Tibial nerve (tissue), 4 donors: Measurements from ENCODE around the gene PODXL2. TPM values are rescaled to one million over a fixed set of nuclear protein-coding genes. Genes with fewer than 3 reads are reported as not detected.

Experiments used
- DNase-seq, 2 donors: peaks; one replicate each; pipeline ENCODE4 v3.0.0-alpha.2; 2019; ENCODE audit warnings: low spot score in 2 of 2
- H3K27ac ChIP-seq, 4 donors: fragments of 200-600 bp; sonication (generic) in 3 of 4; one replicate each; pipeline ENCODE4 v1.5.1; 2017 to 2019; ENCODE audit warnings: mild to moderate bottlenecking in 1 of 4
- H3K27me3 ChIP-seq, 2 donors: fragments of 200-600 bp; sonication (generic) in 1 of 2; one replicate each; pipeline versions ENCODE4 v1.5.1 to v1.6.0; 2017 to 2019
- H3K36me3 ChIP-seq, 3 donors: fragments of 200-600 bp; sonication (generic); one replicate each; pipeline ENCODE4 v1.5.1; 2018 to 2019
- H3K4me1 ChIP-seq, 4 donors: fragments of 200-600 bp; sonication (generic) in 3 of 4; one replicate each; pipeline ENCODE4 v1.5.1; 2017 to 2019
- H3K4me3 ChIP-seq, 4 donors: fragments of 200-600 bp; sonication (generic) in 3 of 4; one replicate each; pipeline ENCODE4 v1.5.1; 2017 to 2019; ENCODE audit warnings: mild to moderate bottlenecking in 1 of 4, moderate library complexity in 1 of 4
- H3K9me3 ChIP-seq, 4 donors: fragments of 200-600 bp; sonication (generic) in 3 of 4; one replicate each; pipeline ENCODE4 v1.5.1; 2017 to 2019
- EP300 ChIP-seq, 2 donors: sonication (generic); formaldehyde crosslinking; IDR thresholded peaks; one replicate each; pipeline ENCODE4 v1.6.1; 2017; ENCODE audit warnings: antibody characterized with exemption in 2 of 2, mild to moderate bottlenecking in 1 of 2
- POLR2A ChIP-seq, 2 donors: fragments of 450-650 bp; IDR thresholded peaks; one replicate each; pipeline ENCODE4 v1.6.1; 2017; ENCODE audit warnings: antibody characterized with exemption in 2 of 2, mild to moderate bottlenecking in 2 of 2, moderate library complexity in 2 of 2
- WGBS, 2 donors: methylation state at CpG; one replicate each; pipeline ENCODE4 v1.1.5; 2018; 5-methylcytosine and 5-hydroxymethylcytosine counted together
- total RNA-seq, 4 donors: library from RNA; depleted of rRNA; stranded (reverse); fragments of >200 nt; gene quantifications; one replicate each; pipeline ENCODE4 v1.1.0, GENCODE V29; 2016
- TF ChIP-seq, protein P1 (sequence below), 5 experiments: fragments of 200-600 bp in 3 of 5; fragments of 450-650 bp in 2 of 5; sonication (generic) in 3 of 5; IDR thresholded peaks; one replicate each; pipeline ENCODE4 v1.5.1; 2016 to 2019; ENCODE audit warnings: antibody characterized with exemption in 5 of 5, mild to moderate bottlenecking in 3 of 5, moderate library complexity in 2 of 5

Gene PODXL2
- total RNA-seq, 4 donors from 2014 or later = 12.7 to 19.8 (median 14.1) TPM

DNA sequence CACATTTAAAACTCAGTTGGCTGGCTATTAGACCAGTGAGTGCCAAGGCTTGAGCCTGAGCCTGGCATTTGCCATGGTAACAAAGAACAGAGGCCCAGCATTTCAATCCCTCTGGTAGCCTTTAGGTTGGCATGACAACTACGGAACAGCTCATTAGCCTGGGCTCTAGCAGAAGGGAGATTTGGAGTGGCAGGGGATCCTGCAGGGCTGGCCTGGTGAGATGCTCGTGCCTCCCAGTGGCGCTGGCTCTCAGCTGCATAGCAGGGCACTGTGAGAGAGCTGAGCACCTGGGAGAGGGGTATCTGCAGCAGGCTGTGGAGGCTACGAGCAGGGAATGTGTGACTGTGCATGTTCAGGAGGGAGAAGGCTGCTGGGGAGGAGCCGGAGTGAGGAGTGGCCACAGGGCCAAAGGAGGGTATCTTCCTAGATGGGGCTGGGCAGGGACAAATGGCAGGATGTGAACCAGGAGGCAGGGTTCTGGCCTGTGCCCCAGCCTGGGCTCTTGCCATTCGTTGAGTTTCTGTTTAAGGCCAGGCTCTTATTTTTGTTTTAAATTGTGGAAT is 38.2 kb downstream of the PODXL2 start:
- no peaks in the 10 kb centered on the region for H3K9me3 ChIP-seq
- TF ChIP-seq EP300 (IDR thresholded peaks at IDR 0.05) = no peak
- TF ChIP-seq POLR2A (IDR thresholded peaks at IDR 0.05) = no peak
- 77 to 80% methylated on average over 6 of the region's 6 CpGs for WGBS, 2 donors
- no peak overlapping the region for H3K27ac ChIP-seq
- no peak for DNase-seq
- H3K36me3 ChIP-seq = no peaks in the 10 kb centered on the region
- peaks cover 0 to 9% (median 7%) of the 10 kb centered on the region in 4 donors for H3K4me1 ChIP-seq
- no peak overlapping the region for H3K4me3 ChIP-seq
- no peaks in the 10 kb centered on the region for H3K27me3 ChIP-seq

DNA sequence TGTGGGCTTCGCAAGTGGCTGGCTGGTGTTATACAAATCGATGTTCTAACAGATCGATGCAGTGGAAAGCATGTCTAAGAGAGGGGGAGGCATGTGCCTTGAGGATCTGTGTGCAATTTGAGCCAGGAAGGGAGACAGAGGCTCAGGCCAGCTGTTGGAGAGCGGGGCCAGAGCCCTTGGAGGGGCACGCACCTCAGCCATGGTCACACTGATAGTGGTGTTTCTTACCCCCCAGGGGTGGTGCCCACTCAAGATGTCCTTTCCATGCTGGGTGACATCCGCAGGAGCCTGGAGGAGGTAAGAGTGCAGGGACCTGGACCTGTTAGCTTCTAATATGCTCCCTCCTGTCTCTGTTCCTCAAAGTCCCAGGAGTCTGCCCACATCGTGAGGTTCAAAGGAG is 39.9 kb downstream of the PODXL2 start:
- no peak for DNase-seq
- 91% methylated on average over 7 of the region's 7 CpGs for WGBS, 2 donors
- no peaks in the 10 kb centered on the region for H3K36me3 ChIP-seq
- H3K27me3 ChIP-seq = no peaks in the 10 kb centered on the region
- H3K9me3 ChIP-seq = no peaks in the 10 kb centered on the region
- peaks cover 0 to 14% (median 12%) of the 10 kb centered on the region in 4 donors for H3K4me1 ChIP-seq
- TF ChIP-seq POLR2A (IDR thresholded peaks at IDR 0.05) (no peak), EP300 (IDR thresholded peaks at IDR 0.05) (no peak)
- TF ChIP-seq, protein P1, sequence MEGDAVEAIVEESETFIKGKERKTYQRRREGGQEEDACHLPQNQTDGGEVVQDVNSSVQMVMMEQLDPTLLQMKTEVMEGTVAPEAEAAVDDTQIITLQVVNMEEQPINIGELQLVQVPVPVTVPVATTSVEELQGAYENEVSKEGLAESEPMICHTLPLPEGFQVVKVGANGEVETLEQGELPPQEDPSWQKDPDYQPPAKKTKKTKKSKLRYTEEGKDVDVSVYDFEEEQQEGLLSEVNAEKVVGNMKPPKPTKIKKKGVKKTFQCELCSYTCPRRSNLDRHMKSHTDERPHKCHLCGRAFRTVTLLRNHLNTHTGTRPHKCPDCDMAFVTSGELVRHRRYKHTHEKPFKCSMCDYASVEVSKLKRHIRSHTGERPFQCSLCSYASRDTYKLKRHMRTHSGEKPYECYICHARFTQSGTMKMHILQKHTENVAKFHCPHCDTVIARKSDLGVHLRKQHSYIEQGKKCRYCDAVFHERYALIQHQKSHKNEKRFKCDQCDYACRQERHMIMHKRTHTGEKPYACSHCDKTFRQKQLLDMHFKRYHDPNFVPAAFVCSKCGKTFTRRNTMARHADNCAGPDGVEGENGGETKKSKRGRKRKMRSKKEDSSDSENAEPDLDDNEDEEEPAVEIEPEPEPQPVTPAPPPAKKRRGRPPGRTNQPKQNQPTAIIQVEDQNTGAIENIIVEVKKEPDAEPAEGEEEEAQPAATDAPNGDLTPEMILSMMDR (IDR thresholded peaks at IDR 0.05) = no peak
- no peak overlapping the region for H3K27ac ChIP-seq
- no peak overlapping the region for H3K4me3 ChIP-seq

DNA sequence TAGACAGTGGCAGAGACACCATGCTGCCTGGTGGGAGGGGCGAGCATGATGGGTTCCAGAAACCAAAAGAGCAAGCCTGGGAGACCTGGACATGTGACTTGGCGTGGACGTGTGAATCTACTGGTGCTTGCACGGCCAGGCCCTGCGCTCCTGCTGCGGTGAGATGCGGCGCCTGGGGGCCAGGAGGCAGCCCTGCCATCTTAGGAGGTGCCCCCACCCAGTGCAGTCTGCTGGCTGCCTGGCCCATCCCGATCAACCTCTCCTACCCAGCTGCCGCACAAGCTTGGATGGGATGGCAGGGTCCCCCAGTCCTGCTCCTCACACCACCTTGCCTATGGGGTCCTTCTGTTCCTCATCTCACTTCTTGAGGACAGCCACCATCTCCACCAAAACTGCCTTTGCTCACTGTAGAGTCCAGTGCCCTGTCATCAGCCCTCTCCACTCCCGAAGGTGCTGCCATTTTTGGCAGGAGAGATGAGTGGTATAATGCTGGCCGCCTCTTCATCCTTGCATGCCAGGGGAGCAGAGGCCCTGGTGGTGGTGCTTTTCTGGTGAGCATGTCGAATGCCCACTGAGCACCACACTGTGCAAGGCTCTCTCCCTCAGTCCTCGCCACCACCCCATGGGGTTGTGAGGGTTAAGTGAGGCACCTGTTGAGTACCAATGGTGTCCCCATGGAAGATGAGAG is 40.7 kb downstream of the PODXL2 start:
- H3K4me3 ChIP-seq = no peak overlapping the region
- TF ChIP-seq, protein P1 (IDR thresholded peaks at IDR 0.05) = no peak
- TF ChIP-seq EP300 (IDR thresholded peaks at IDR 0.05) = no peak
- TF ChIP-seq POLR2A (IDR thresholded peaks at IDR 0.05) = no peak
- no peak for DNase-seq
- no peaks in the 10 kb centered on the region for H3K27me3 ChIP-seq
- H3K36me3 ChIP-seq = peaks cover 0 to 4% (median 0%) of the 10 kb centered on the region in 3 donors
- 91 to 95% methylated on average over 11 to 14 of the region's 14 CpGs for WGBS, 2 donors
- H3K9me3 ChIP-seq = no peaks in the 10 kb centered on the region
- no peak overlapping the region for H3K27ac ChIP-seq
- H3K4me1 ChIP-seq = peaks cover 0 to 22% (median 18%) of the 10 kb centered on the region in 4 donors

DNA sequence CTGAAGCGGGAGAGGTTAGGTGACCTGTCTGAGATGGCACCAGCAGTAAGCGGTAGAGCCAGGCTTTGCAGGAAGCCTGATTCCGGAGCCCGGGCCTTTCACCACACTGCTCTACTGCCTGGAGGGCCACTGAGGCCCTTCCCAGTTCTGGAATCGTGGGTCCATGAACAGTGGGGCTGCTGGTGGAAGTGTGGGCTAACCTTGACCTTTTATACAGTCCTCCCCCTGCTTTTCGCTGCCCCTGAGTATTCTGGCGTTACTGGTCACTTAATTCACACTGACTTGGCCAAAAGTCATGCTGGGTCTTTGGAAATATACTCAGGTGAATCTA is 41.2 kb downstream of the PODXL2 start:
- H3K27ac ChIP-seq = no peak overlapping the region
- no peaks in the 10 kb centered on the region for H3K27me3 ChIP-seq
- peaks cover 0 to 6% (median 0%) of the 10 kb centered on the region in 3 donors for H3K36me3 ChIP-seq
- no peak overlapping the region for H3K4me3 ChIP-seq
- H3K4me1 ChIP-seq = peaks cover 0 to 27% (median 18%) of the 10 kb centered on the region in 4 donors
- no peak for TF ChIP-seq POLR2A (IDR thresholded peaks at IDR 0.05)
- TF ChIP-seq, protein P1 (IDR thresholded peaks at IDR 0.05) = no peak
- TF ChIP-seq EP300 (IDR thresholded peaks at IDR 0.05) = no peak
- H3K9me3 ChIP-seq = no peaks in the 10 kb centered on the region
- DNase-seq = no peak
- WGBS, 2 donors = 90 to 91% methylated on average over 7 of the region's 7 CpGs

DNA sequence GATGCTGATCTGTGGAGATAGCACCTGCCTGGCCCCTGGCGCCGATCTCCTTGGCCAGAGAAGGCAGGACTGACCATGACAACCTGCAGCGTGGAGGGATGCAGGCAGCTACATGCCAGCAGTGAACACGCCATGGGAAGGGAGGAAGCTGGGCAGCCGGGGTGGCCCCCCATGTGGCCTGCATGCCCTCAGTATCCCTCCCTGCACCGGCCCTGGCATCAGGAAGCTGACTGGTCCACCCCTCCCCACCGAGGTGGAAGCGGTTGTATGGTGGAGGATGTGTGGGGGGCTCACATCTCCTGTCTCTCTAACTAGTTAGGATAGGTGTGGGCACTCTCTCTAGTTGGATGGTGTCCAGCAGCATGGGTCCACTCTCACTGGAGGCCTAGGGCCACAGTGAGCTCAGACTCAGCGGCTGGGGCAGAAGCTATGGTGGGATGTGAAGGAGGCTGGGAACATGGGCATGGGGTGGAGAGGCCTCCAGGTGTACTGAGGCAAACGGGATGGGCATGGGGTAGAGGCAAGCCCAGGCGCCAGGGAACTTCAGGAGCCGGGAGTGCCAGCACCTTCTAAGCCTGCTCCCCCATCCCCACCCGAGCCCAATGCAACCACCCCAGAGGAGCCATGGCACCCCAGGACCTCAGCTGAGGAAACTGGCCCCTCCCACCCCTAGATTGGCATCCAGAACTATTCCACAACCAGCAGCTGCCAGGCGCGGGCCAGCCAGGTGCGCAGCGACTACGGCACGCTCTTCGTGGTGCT is 42.0 kb downstream of the PODXL2 start:
- no peak for DNase-seq
- Histone ChIP-seq H3K36me3 (peaks cover 0 to 11% (median 0%) of the 10 kb centered on the region in 3 donors), H3K27ac (no peak overlapping the region), H3K4me3 (no peak overlapping the region), H3K4me1 (peaks cover 0 to 35% (median 18%) of the 10 kb centered on the region in 4 donors), H3K27me3 (no peaks in the 10 kb centered on the region), H3K9me3 (no peaks in the 10 kb centered on the region)
- TF ChIP-seq, protein P1 (IDR thresholded peaks at IDR 0.05) = no peak
- TF ChIP-seq POLR2A (IDR thresholded peaks at IDR 0.05) (no peak), EP300 (IDR thresholded peaks at IDR 0.05) (no peak)
- WGBS, 2 donors = 95 to 96% methylated on average over 16 to 19 of the region's 20 CpGs
